Activated CD4-positive, alpha-beta T cell treated with anti-CD3 and anti-CD28 coated beads, Interleukin-2, amount 50 U/mL, for 16 hours (primary cell): Measurements from ENCODE around the gene SNRNP48.

Experiments used
- DNase-seq: peaks from one replicate; pipeline ENCODE4 v3.0.0-alpha.2; 2020

Gene SNRNP48

DNA sequence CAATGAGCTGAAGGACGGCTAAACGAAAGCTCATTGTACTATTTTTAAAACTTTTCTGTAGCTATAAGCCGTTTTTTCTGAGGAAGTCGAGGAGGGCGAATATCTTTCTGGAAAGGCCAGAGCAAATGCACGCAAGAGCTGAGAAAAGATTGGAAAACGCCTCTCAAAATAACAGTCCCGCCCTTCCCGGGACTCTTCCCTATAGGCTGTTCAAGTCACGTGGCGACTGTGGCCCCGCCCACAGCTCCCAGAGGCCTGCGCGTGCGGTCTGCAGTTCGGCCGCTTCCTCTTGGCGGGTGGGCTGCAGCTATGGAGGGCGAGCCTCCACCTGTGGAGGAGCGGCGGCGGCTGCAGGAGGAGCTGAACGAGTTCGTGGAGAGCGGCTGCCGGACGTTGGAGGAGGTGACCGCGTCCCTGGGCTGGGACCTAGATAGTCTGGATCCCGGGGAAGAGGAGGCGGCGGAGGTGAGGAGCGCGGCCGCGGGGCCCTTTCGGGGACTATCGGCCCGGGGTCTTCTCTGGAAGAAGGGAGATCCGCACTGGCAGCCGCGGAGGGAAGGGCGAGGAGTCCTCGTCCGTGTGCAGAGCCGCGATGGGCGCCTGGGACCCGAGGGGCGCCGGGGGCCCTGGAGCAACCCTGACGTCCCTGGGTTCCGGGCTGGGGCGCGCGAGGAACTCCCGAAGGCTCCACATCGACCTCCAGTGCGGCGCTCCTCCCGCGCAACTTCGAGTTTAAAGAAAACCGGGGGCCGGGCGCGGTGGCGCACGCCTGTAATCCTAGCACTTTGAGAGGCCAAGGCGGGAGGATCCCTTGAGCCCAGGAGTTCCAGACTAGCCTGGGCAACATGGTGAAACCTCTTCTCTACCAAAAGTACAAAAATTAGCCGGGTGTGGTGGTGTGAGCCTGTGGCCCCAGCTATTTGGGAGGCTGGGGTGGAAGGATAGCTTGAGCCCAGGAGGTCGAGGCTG lies at the start of gene SNRNP48:
Gene SNRNP48 (plus strand): TSS at position 250 of the 969 bp plus-strand sequence. CDS start 60 bp downstream, at position 310.
- peak; percentile 93 for DNase-seq

DNA sequence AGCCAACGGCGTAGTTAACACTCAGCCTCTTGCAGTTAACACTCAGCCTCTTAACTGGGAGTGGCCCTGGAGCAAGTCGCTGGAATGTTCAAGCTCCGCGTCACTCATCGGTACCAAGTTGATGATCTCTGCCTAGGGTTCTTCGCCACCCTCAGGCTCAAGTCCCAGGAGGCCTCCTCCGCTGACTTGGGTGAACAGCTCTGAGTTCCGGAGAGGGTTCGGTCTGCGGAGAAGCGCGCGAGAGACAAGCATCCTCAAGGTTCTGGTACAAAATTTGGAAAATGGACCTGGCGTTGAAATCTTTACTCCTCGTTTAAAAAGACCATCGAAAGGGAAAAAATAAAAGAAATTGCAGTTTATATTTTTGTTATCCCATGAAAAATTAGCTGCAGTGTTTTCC lies 49.4 kb upstream of the SNRNP48 start:
- no peak for DNase-seq

DNA sequence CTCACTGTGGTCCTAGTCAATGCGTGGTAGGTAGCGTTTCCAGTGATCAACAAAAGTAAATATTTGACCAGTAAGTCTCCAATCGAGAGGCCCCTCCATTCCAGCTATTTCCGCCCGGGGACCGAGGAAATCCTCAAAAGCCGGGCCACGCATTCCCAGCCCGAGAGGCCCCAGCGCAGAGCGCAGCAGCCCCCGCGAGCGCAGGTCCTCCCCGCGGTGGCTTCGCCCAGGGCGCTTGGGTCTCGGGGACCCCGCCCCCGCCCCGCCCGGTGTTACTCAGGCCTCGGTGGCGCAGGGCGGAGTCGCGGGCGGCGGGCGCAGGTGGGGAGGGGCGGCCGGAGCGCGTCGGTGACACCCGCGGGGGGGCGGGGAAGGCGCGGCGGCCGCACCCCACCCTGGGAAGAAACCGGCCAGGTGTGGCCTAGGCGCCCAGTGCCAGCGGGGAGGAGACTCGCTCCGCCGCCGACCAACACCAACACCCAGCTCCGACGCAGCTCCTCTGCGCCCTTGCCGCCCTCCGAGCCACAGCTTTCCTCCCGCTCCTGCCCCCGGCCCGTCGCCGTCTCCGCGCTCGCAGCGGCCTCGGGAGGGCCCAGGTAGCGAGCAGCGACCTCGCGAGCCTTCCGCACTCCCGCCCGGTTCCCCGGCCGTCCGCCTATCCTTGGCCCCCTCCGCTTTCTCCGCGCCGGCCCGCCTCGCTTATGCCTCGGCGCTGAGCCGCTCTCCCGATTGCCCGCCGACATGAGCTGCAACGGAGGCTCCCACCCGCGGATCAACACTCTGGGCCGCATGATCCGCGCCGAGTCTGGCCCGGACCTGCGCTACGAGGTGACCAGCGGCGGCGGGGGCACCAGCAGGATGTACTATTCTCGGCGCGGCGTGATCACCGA lies 48.6 kb upstream of the SNRNP48 start, which contains the start of gene DSP:
Gene DSP (plus strand): TSS at position 497 of the 890 bp plus-strand sequence. CDS start 245 bp downstream, at position 742.
- peak; percentile 5 for DNase-seq

- DNase-seq = no peak
Observed at GRCh38 chr6:7542065-7542873, 47.7 kb upstream of the SNRNP48 start.

GRCh38 chr6:7542874-7543624 lies 46.9 kb upstream of the SNRNP48 start:
- no peak for DNase-seq

DNA sequence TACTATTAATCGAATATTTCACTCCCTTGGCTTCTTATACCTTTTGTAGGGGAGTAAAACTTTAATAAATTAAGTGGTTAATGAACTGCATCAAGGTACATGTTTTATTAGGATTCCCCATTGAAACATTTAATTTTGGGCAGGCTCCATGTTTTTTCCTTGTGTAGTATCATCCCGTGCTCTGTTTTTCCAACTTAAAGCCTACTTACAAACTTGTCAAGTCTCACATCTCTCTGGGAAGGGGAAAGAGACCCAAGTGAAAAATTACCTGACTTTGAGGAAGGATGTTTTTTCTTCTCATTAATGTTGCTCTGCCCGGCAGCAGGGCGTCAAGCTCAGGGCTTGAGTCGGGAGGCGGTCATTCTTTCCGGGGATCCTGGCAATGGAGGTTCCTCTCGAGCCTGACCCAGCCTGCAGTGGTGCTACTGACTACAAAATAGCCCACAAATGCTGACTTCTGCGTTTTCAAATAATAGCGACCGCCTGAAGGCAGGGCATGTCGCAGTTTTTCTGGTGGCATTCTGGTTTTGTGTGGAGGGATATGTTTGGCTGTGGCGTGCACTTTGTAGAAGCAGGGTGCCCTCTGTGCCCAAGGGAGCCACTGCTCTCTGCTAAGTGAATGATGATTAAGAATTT lies 46.1 kb upstream of the SNRNP48 start:
- DNase-seq = no peak

DNA sequence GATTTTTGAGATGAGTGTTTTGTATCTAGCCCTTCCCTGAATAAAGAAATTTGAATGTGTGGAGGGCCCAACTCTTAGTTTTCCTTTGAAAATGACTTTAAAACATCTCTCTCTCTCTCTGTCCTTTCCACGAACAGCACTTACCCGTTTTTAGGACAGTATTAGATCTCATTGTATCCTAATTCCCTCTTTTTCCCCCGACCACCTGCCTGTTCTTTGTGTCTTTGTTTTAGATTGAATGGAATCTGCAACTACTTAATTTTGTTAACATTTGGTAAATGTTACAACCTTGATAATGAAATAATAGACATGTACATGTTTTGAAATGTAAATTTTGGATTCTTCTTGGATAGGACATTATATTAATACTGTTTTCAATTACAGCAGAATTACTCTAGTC lies 45.4 kb upstream of the SNRNP48 start:
- DNase-seq = no peak

DNA sequence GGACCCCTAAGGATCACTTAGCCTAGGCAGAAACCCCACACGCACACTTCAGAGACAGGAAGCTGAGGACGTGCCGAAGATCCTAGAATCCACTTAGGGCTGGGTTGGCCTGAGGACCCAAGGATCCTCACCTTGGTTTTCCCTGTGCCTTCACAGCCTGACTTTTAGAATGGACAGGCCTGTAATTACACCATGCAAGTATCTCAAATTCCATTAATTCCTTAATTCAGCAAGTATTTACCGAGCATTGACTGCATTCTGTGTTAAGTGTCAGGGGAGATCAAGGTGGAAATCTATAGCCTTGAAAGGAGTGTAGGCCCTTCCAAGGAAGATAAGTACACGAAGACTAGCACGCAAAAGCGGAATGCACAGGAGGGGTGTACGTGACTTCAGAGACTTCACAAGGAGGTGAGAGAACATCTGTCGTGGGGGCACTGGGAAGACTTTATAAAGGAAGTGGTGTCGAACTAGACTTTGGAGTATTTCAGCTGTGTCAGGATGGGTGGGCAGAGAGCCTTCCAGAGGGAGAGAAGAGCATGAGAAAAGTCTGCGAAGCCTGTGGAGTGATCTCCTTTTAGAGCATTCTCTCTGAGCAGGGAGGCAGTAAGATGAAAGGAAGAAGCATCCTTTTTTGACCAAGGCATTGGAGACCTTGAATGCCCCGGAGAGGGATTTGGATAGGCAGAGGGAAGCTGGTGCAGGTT lies 44.5 kb upstream of the SNRNP48 start:
- DNase-seq = no peak

DNA sequence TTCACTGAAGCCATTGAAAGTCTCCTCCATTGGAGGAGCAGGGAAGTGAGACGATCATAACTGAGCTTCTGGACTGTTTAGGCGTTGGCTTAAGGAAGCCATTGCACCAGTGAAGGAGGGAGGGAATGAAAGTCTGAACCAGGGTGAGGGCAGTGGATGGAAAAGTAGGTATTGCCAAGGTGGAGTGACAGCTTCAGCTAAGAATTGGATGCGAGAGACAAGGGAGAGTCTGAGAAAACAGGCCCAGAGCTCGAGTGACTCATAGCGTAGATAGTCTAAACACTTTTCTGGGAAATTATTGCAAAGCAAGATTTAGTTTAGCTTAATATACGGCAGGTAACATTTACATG lies 44.0 kb upstream of the SNRNP48 start:
- no peak for DNase-seq

DNA sequence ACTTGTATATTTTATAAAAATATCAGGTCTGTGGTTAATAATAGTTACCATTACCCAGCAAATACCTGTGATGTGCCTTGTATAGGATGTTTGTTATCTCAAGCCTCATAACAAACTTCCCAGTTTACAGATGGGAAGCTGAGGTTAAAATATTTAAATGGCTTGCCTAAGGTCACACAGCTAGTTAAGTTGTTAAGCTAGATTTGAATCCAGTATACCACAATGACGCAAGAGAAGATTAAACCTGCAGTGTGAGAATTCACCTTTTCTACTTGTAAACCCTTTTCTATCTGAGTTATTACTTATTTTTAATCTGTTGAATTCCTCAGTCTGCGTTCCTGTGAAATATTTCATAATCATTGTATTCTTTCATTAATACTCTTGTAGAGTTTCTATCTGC lies 43.6 kb upstream of the SNRNP48 start:
- no peak for DNase-seq

DNA sequence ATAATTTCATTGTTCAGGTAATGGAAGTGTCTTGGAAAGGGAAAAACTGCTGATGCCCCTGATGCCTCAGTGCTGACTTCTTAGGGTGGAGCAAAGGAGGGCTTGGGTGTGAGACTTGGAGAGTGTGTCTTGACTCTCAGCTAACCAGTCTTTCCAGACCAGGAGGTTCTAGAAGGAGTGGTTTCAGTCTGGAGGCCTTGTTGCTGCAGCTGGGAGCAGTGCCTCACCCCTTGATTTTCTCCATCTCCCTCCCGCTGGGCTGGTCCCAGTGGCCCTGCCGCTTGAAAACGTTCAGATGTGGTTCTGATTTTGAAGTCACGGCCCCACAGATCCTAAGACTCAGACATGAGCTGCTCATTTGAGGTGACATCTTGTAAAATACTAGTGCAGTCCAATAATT lies 43.1 kb upstream of the SNRNP48 start:
- DNase-seq = no peak

- DNase-seq = no peak
Observed at GRCh38 chr6:7547315-7547714, 42.7 kb upstream of the SNRNP48 start.

GRCh38 chr6:7550433-7550801 lies 39.6 kb upstream of the SNRNP48 start:
- DNase-seq = no peak

DNA sequence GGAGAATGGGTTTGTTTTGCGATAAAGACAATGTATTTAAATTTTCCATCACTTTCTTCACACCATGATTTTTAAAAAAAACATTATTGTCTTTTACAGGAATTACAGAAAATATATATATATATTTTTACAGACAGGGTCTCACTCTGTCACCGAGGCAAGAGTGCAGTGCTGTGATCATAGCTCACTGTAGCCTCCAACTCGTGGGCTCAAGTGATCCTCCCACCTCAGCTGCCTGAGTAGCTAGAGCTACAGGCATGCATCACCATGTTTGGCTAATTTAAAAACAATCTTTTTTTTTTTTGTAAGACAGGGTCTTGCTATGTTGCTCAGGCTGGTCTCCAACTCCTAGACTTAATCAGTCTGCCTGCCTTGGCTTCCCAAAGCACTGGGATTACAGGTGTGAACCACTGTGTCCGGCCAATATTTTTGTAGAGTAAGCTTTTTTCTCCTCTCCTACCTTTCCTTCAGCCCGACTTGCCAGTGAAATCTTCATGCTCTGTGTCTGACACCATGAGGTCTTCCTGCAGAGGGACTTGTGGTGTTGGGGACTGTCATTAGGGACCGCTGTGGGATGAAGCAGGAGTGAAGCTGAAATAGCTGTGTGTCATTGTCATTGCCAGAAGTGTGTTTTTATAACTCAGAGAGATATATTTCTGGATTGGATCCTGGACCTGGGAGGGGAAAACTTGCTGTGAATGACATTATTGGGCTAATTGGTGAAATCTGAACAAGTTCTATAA lies 35.3 kb upstream of the SNRNP48 start:
- DNase-seq = no peak

GRCh38 chr6:7555671-7556070 lies 34.3 kb upstream of the SNRNP48 start:
- DNase-seq = no peak

DNA sequence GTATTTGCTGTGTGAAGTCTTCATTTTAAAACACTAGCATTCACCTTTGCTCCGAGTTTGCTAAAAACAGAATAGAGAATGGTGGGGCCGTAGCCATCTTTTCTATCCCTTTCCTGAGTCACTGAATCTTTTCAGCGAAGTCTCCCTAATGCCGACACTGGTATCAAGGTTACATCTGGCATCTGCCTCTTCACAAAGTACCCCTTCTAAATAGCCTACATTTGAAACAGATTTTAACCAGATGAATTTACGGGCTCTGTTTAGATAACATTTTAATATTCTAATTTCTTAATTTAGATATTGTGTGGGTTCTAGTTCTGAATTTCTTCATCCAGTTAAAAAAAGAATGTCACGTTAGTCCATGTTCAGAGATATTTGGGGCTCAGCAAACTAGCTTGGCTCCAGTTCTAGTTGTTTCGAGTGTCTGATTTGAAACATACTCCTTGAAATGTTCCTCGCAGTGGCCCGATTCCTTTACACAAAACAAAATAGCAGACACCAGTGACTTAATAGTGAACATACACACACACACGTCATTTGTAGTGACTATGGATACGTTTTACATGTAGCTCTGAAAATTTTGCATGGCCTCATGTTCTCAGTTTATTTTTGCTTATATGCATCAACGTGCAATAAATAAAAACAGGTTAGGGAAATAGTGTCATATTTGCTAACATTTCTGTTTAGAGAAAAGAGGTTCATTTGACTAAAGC lies 33.4 kb upstream of the SNRNP48 start:
- no peak for DNase-seq

DNA sequence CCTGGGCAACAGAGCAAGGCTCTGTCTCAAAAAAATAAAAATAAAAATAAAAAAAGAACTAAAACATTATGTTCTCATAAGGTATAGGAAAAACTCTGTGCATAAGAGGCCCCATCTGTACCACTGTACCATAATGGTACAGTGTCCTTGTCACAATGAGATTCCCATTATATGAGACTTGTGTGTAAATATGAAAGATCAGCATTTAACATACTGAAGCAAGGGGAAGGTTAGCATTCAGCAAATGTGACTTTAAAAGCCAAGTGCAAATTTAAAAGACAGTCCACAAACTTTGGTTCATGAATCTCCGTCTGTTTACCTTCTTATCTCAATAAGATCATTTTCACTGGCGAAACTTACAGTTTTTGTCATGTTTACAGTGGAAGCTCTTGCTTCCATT lies 32.3 kb upstream of the SNRNP48 start:
- no peak for DNase-seq

GRCh38 chr6:7558781-7559180 lies 31.2 kb upstream of the SNRNP48 start:
- no peak for DNase-seq

- DNase-seq = no peak
Observed at GRCh38 chr6:7559196-7559595, 30.8 kb upstream of the SNRNP48 start.
